Stimulated activated CD4-positive, alpha-beta T cell treated with anti-CD3 and anti-CD28 coated beads, Interleukin-1b, Interleukin-23, amount 100 ng/mL, for 4 hours (primary cell): ENCODE data around the gene ATP5MC2.
"Not testable (repeated sequence)": the region's sequence is repeated elsewhere in the genome, so short reads cannot be mapped to it uniquely, and the experiment has no call there.

Experiments
- DNase-seq, 2 donors: peaks; one replicate each; pipeline ENCODE4 v3.0.0-alpha.2; 2020; ENCODE audit warnings: low read depth in 2 of 2

Gene ATP5MC2

DNA sequence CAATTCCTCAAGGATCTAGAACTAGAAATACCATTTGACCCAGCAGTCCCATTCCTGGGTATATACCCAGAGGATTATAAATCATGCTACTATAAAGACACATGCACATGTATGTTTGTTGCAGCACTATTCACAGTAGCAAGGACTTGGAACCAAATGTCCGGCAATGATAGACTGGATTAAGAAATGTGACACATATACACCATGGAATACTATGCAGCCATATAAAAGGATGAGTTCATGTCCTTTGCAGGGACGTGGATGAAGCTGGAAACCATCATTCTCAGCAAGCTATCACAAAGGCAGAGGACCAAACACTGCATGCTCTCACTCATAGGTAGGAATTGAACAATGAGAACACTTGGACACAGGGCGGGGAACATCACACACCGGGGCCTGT lies 29.6 kb downstream of the ATP5MC2 start:
- DNase-seq = not testable (repeated sequence)

GRCh38 chr12:53645165-53645564 lies 30.7 kb downstream of the ATP5MC2 start:
- no peak for DNase-seq

- DNase-seq = no peak
Observed at GRCh38 chr12:53644133-53644532, 31.8 kb downstream of the ATP5MC2 start.

- DNase-seq = no peak
Observed at GRCh38 chr12:53643232-53643979, 32.5 kb downstream of the ATP5MC2 start.

- DNase-seq = no peak
Observed at GRCh38 chr12:53638057-53638456, 37.8 kb downstream of the ATP5MC2 start.

GRCh38 chr12:53636641-53637040 lies 39.2 kb downstream of the ATP5MC2 start:
- no peak for DNase-seq

GRCh38 chr12:53635708-53636107 lies 40.2 kb downstream of the ATP5MC2 start:
- not testable (repeated sequence) for DNase-seq

- DNase-seq = no peak
Observed at GRCh38 chr12:53631721-53632120, 44.2 kb downstream of the ATP5MC2 start.

DNA sequence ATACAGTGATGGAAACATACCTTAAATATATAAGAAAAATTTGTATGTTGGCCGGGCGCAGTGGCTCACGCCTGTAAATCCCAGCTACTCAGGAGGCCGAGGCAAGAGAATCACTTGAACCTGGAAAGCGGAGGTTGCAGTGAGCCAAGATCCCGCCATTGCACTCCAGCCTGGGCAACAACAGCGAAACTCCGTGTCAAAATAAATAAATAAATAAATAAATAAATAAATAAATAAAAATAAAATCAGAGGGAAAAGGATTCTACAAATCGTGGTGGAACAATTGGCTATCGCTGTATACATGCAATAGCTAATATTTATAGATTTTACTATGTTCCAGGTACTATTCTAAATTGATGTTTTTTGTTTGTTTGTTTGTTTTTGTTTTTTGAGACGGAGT lies 48.0 kb downstream of the ATP5MC2 start:
- DNase-seq = no peak

GRCh38 chr12:53626702-53627169 lies 49.1 kb downstream of the ATP5MC2 start:
- no peak for DNase-seq

DNA sequence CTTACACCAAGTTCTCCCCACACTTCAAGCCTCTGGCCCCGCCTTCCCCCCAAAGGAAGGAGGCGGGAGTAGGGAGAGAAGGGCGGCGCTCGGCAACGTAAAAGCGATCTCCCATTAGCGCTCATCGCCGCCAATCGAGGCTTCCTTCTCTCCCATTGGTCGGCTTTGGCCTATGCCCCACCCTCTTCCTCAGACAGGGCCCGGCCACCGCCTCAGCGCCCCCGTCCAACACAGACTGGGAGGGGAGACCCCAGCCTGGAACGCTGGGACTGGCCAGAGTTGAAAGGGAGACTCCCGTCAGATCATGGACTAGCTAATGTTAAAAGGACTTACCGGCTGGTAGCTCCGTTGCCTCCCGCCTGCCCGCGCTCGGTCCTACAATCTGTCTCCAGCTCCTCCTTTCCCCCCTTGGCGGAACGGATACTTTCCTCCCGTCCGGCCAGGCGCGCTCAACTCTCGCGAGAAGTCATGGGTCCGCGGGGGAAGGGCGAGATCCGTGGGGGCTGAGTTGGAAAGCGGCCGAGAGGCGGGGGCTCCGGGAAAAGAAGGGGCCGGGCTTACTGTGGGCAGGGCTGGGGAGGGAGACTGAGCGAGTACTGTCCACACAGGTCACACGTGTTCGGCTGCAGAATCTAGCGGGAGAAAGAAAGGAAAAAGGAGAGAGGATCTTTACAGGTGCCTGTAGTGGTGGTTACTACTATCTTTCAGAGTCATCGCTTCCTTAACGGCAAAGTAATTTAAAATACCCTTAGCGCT lies 49.8 kb downstream of the ATP5MC2 start, which contains the start of gene ATF7:
Gene ATF7, minus strand, starts transcription at position 437 of the 756 bp plus-strand sequence. CDS start 25,382 bp downstream, outside the sequence.
- DNase-seq = peak; percentile 97 to 99

DNA sequence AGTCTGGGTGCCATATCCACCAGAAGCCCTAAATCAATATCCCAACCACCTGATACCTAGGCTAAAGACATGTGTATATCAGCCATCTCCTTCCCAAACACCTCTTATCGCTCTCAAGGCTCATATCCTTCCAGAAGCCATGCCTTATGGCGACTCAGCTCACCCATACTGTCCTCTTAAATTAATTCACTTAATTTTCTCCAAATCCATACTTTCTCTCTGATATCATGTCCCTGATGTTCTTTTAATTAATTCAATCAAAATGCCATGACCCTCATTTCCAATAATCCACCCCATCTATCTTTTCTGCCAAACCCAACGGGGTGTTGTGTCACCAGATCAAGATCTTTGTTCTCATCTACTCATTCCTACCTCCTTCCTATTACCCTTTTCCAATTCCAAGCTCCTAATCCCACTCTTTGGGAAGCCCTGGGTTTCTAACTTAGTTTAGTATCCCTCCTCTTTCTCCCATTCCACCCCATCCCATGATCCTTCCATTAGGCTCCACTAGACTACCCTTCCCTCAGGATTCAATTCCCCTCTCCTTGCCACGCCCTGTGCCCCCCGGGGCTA lies 50.4 kb downstream of the ATP5MC2 start:
- no peak for DNase-seq

DNA sequence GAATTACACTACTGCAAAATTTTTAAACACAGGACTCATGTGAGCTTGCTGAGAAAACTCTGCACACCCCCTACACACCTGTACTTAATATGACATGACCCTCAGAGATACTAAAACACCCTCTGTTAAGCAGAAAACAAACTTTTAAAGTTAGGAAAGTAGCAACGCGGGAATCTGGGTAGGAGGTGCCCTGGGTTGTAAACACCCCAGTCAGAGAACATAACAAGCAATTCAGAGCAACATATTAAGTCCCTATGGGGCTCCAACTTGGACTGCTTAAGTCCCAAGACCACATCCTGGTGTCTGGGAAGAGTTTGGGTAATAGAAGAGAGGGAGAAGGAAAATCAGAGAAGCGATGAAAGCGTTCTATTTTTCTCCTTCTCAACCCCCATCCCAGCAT lies 50.9 kb downstream of the ATP5MC2 start:
- no peak for DNase-seq

- DNase-seq = no peak
Observed at GRCh38 chr12:53624458-53624857, 51.4 kb downstream of the ATP5MC2 start.

DNA sequence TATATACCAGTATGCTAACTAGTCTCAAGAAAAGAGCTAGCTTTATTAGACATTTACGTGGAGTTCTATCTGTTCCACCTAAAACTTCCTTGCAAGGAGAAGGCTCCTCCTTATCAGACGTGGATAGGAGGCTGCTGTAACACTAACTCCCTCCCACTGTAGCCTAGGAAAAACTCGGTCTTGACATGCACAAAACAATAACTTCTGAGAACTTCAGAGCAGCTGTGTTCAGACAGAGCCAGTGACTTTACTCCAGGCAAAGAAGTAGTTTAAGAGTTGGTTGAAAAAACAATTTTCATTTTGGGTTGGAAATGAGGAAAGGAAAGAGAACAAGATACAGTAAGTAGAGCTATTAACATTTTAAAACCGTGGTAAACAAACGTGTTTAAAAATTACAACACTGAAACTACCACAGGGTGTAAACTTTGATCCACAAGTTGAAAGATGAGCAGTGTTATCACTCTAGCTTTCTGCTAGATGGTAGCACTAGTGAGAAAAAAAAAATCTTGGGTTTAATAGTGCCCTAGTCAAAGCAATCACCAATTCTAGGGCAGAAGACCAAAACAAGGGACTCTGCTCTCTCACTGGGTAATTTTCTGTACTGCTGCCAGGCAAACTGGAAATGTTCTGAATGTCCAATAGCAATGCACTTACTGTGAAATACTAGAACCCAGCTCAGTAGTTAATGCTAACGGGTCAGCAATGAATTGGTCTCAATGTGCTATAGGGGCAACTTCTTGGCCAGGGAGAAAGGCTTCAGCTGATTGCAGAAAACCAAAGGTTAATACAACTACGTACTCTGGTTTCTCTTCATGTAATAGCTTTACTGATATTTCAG lies 52.1 kb downstream of the ATP5MC2 start:
- DNase-seq = no peak

DNA sequence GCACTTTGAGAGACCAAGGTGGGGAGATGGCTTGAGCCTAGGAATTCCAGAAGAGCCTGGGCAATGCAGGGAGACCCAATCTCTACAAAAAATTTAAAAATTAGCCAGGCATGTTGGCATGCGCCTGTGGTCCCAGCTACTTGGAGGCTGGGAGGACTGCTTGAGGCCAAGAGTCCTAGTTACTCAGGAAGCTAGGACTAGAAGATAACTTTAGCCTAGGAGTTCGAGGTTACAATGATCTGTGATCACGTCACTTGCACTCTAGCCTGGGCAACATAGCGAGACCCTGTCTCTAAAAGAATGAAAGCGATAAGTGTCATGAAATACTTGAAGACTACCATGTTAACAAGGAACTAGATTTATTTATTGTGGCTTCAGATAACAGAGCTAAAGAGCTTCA lies 53.2 kb downstream of the ATP5MC2 start:
- no peak for DNase-seq

- no peak for DNase-seq
Observed at GRCh38 chr12:53618275-53618674, 57.6 kb downstream of the ATP5MC2 start.

- DNase-seq = no peak
Observed at GRCh38 chr12:53617700-53618099, 58.2 kb downstream of the ATP5MC2 start.

- no peak for DNase-seq
Observed at GRCh38 chr12:53616950-53617349, 58.9 kb downstream of the ATP5MC2 start.
